Measurements from ENCODE around the gene PPP6R2. TPM values are rescaled to one million over a fixed set of nuclear protein-coding genes. Genes with fewer than 3 reads are reported as not detected.

Gene PPP6R2
- total RNA-seq, 1 experiment from 2014 or later = 42.6 TPM

- no CpG with 5 or more reads among the region's 11 CpGs for WGBS (ENCODE audit: extremely low coverage, insufficient read length, low lambda C conversion rate)
Measured at GRCh38 chr22:50303848-50304527, 39.1 kb upstream of the PPP6R2 start.

More at GRCh38 chr22:50303848-50304527, 39.1 kb upstream of the PPP6R2 start:
- no peak overlapping the region for H2BK120ac ChIP-seq (ENCODE audit: low read depth, low read length, poor library complexity, severe bottlenecking)
- H3K4me2 ChIP-seq (ENCODE audit: insufficient read depth, insufficient read length, low read length) = no peak overlapping the region
- Mint-ChIP-seq H3K27ac (peak overlapping the region in 1 of 3 experiments; percentile 89; a peak in 3 of 7 replicates), H3K9me3 (no peaks in the 10 kb centered on the region), H3K4me1 (peaks cover 18 to 31% of the 10 kb centered on the region in 2 experiments), H3K36me3 (ENCODE audit: insufficient read depth in 1 of 3, low read depth in 3 of 3) (no peaks in the 10 kb centered on the region), H3K4me3 (peak overlapping the region in 1 of 2 experiments; percentile 41; a peak in 2 of 5 replicates), H3K27me3 (ENCODE audit: low read depth) (peaks cover 5% of the 10 kb centered on the region)
- peak; percentile 77 for DNase-seq
- no peak overlapping the region for H3T11ph ChIP-seq (ENCODE audit: low read length)
- H3K79me2 ChIP-seq (ENCODE audit: insufficient read depth, low read length) = no peaks in the 10 kb centered on the region
- no peaks in the 10 kb centered on the region for H3K9me3 ChIP-seq (ENCODE audit: control insufficient read depth, low read depth, low read length)
- no peak overlapping the region for H2BK20ac ChIP-seq (ENCODE audit: low read depth, low read length, poor library complexity, severe bottlenecking)
- H4K5ac ChIP-seq (ENCODE audit: insufficient read length, low read depth, low read length) = no peak overlapping the region
- H3K27me3 ChIP-seq (ENCODE audit: insufficient read depth, low read length) = no peaks in the 10 kb centered on the region
- no peak overlapping the region for H4K8ac ChIP-seq (replicated peaks; ENCODE audit: insufficient read length, low read depth, low read length)
- H3K23ac ChIP-seq (ENCODE audit: insufficient read length, low read depth, low read length) = no peak overlapping the region
- H3K56ac ChIP-seq (ENCODE audit: insufficient read length, low read depth, low read length) = no peak overlapping the region
- H2BK12ac ChIP-seq (ENCODE audit: insufficient read length, low read depth, low read length) = no peak overlapping the region
- TF ChIP-seq CTCF (conservative IDR thresholded peaks at IDR 0.05) = peak; percentile 25; the same call in 2 of the 3 replicates
- peak overlapping the region; percentile 25; the same call in 1 of the 2 replicates for H3K14ac ChIP-seq (ENCODE audit: insufficient read depth, low read length)
- no peak overlapping the region for H2AFZ ChIP-seq (ENCODE audit: low read length)
- no peaks in the 10 kb centered on the region; the same call in 1 of the 2 replicates for H3K4me1 ChIP-seq (ENCODE audit: insufficient read depth, low read length)
- H2BK5ac ChIP-seq (ENCODE audit: insufficient read length, low read length) = no peak overlapping the region
- H3K18ac ChIP-seq (ENCODE audit: insufficient read length, low read depth, low read length) = peak overlapping the region; percentile 34
- H3K4ac ChIP-seq (ENCODE audit: low read depth, low read length) = no peak overlapping the region
- H3K23me2 ChIP-seq (ENCODE audit: insufficient read length, low read depth, low read length, poor library complexity, severe bottlenecking) = peaks cover 11% of the 10 kb centered on the region
- no peak overlapping the region for H2BK15ac ChIP-seq (ENCODE audit: low read depth, low read length)
- no peak overlapping the region for H3K9ac ChIP-seq (ENCODE audit: extremely low read depth, insufficient read length, low read length)
- H4K20me1 ChIP-seq (ENCODE audit: control insufficient read depth, insufficient read depth, insufficient read length) = no peaks in the 10 kb centered on the region
- H2AK5ac ChIP-seq (ENCODE audit: insufficient read length, low read length) = no peak overlapping the region
- no peaks in the 10 kb centered on the region for H3K79me1 ChIP-seq (ENCODE audit: insufficient read depth, low read depth, low read length, poor library complexity, severe bottlenecking)
- H4K91ac ChIP-seq (ENCODE audit: insufficient read length, low read depth, low read length) = no peak overlapping the region
- H3K27ac ChIP-seq (ENCODE audit: insufficient read length, low read depth, low read length) = no peak overlapping the region

All from H9 (cell line).